ENCODE measurements around the gene SSPN.

- TF ChIP-seq ZZZ3 (IDR thresholded peaks at IDR 0.05) = no peak
- TF ChIP-seq RAD21 (CRISPR knock-in tag; conservative IDR thresholded peaks at IDR 0.05 in 1 of 2, IDR thresholded peaks at IDR 0.05 in 1 of 2) = no peak
- TF ChIP-seq NCOA2 (IDR thresholded peaks at IDR 0.05; ENCODE audit: partially characterized antibody in 2 of 2) = no peak
- no peak for TF ChIP-seq HNRNPLL (IDR thresholded peaks at IDR 0.05; ENCODE audit: low read depth, low read length, poor library complexity, severe bottlenecking)
- TF ChIP-seq EZH2 (IDR thresholded peaks at IDR 0.05; ENCODE audit: borderline replicate concordance, low read depth, low read length) = no peak
- no peak for TF ChIP-seq CTCF (IDR thresholded peaks at IDR 0.05 in 2 of 3, conservative IDR thresholded peaks at IDR 0.05 in 1 of 3; ENCODE audit: insufficient read depth in 2 of 3, low read depth in 1 of 3, low read length in 3 of 3)
- no peak for TF ChIP-seq SMARCA5 (IDR thresholded peaks at IDR 0.05)
- no peak for TF ChIP-seq SMAD3 (CRISPR knock-in tag; conservative IDR thresholded peaks at IDR 0.05)
- no peak for TF ChIP-seq NFRKB (IDR thresholded peaks at IDR 0.05; ENCODE audit: low read depth)
- TF ChIP-seq ARID2 (IDR thresholded peaks at IDR 0.05) = no peak
These were observed 51.3 kb downstream of the SSPN start for GRCh38 chr12:26246483-26247164.

Data from K562 (cell line).